K562 (cell line): ENCODE measurements around the gene DCAF6. TPM values are rescaled to one million over a fixed set of nuclear protein-coding genes. Genes with fewer than 3 reads are reported as not detected.

Experiments
- ATAC-seq: fragments of 200-7000 bp; cut with Tn5 transposase; 3 replicates; pipeline ENCODE4 v1.9.1; 2020; ENCODE audit warnings: moderate library complexity
- BruUV-seq: library from RNA; stranded (reverse); fragments of 400-500 nt; replicated peaks from 2 replicates; lab custom pipeline; 2021; lab: Mats Ljungman, UMichigan
- CTCF ChIA-PET: fragments of 300-600 bp; formaldehyde crosslinking; extraction: SDS; loops from one replicate; lab custom pipeline; 2021; ENCODE audit warnings: low intra/inter-chr PET ratio; lab: Yijun Ruan, JAX
- POLR2A ChIA-PET: fragments of 300-600, 350-650 bp; sonication (Branson Sonifier 250); formaldehyde crosslinking; extraction: SDS; loops from one replicate; lab custom pipeline; 2021; ENCODE audit warnings: antibody characterized with exemption, inconsistent platforms; lab: Yijun Ruan, JAX
- DNase-seq, 4 experiments: peaks; one replicate each; pipeline versions ENCODE4 v3.0.0 to v3.0.0-alpha.2; 2011 to 2018; ENCODE audit warnings: low spot score in 3 of 4, mixed read lengths in 3 of 4; ENCODE audit errors: extremely low read depth in 1 of 4
- FAIRE-seq: peaks from 2 replicates; lab custom pipeline; 2011; peaks lifted over from hg19 to GRCh38; lab: Jason Lieb, UNC
- H2AFZ ChIP-seq: 2 replicates; pipeline ENCODE4 v1.6.0; 2011; ENCODE audit warnings: low read depth, low read length, control low read depth, inconsistent platforms
- H3K27ac ChIP-seq: fragments of 200-600 bp; 3 replicates; pipeline ENCODE4 v1.8.0; 2011; ENCODE audit warnings: low read depth, mild to moderate bottlenecking, control low read depth, inconsistent platforms, low read length, moderate library complexity, mixed read lengths; ENCODE audit errors: extremely low read depth
- H3K27me3 ChIP-seq, 2 experiments: fragments of 300-600 bp in 1 of 2; 2 replicates in 1 of 2; 3 replicates in 1 of 2; pipeline versions ENCODE4 v1.6.0 to v1.8.0; 2011; ENCODE audit warnings: inconsistent platforms in 2 of 2, low read length in 2 of 2, mild to moderate bottlenecking in 1 of 2, mixed read lengths in 1 of 2, moderate library complexity in 1 of 2; ENCODE audit not compliant: control insufficient read depth in 2 of 2, insufficient read depth in 2 of 2
- H3K36me3 ChIP-seq: fragments of 300-600 bp; 3 replicates; pipeline ENCODE4 v1.8.0; 2011; ENCODE audit warnings: mild to moderate bottlenecking, low read length, inconsistent platforms; ENCODE audit not compliant: control insufficient read depth, insufficient read depth
- H3K4me1 ChIP-seq, 2 experiments: fragments of 200-600 bp in 1 of 2; replicated peaks in 1 of 2; 2 replicates in 1 of 2; 3 replicates in 1 of 2; pipeline versions ENCODE4 v1.5.1 to v1.8.0; 2011; ENCODE audit warnings: inconsistent platforms in 2 of 2, low read length in 2 of 2, mild to moderate bottlenecking in 1 of 2, mixed read lengths in 1 of 2, moderate library complexity in 1 of 2; ENCODE audit not compliant: control insufficient read depth in 2 of 2, insufficient read depth in 2 of 2
- H3K4me2 ChIP-seq: 2 replicates; pipeline ENCODE4 v1.6.1; 2011; ENCODE audit warnings: low read length, control low read depth, inconsistent platforms, mixed read lengths; ENCODE audit not compliant: insufficient read depth
- H3K4me3 ChIP-seq: fragments of 200-600 bp; sonication (generic), shearing (Covaris generic); 2 replicates; pipeline ENCODE4 v1.5.1; 2016; ENCODE audit warnings: control low read depth, inconsistent platforms
- H3K79me2 ChIP-seq: fragments of 200-600 bp; 3 replicates; pipeline ENCODE4 v1.8.0; 2011; ENCODE audit warnings: low read length, inconsistent platforms; ENCODE audit not compliant: control insufficient read depth, insufficient read depth
- H3K9ac ChIP-seq, 2 experiments: 2 replicates each; pipeline versions ENCODE4 v1.6.0 to v1.6.1; 2011; ENCODE audit warnings: low read depth in 2 of 2, low read length in 2 of 2, control low read depth in 1 of 2, inconsistent platforms in 1 of 2, mild to moderate bottlenecking in 1 of 2, mixed read lengths in 1 of 2; ENCODE audit not compliant: insufficient read depth in 1 of 2
- H3K9me1 ChIP-seq: one replicate; pipeline ENCODE4 v1.6.0; 2011; ENCODE audit warnings: inconsistent platforms, mild to moderate bottlenecking, low read length, moderate library complexity; ENCODE audit not compliant: control insufficient read depth, insufficient read depth
- H3K9me3 ChIP-seq: replicated peaks from 2 replicates; pipeline ENCODE4 v1.5.1; 2011; ENCODE audit warnings: low read depth, low read length, inconsistent platforms; ENCODE audit not compliant: control insufficient read depth, insufficient read depth
- H4K20me1 ChIP-seq: replicated peaks from 2 replicates; pipeline ENCODE4 v1.6.1; 2011; ENCODE audit warnings: low read length, inconsistent platforms, mixed read lengths; ENCODE audit not compliant: control insufficient read depth, insufficient read depth
- KDM1A ChIP-seq, 2 experiments: fragments of 450-650 bp; IDR thresholded peaks; 2 replicates each; pipeline ENCODE4 v1.6.1; 2016; ENCODE audit warnings: mild to moderate bottlenecking in 2 of 2
- KDM4B ChIP-seq, 2 experiments: fragments of 450-650 bp in 1 of 2; sonication (generic) in 1 of 2; IDR thresholded peaks; 2 replicates each; pipeline ENCODE4 v1.6.1; 2016 to 2017; ENCODE audit warnings: borderline replicate concordance in 2 of 2, antibody characterized with exemption in 1 of 2, low read depth in 1 of 2, mild to moderate bottlenecking in 1 of 2
- L3MBTL2 ChIP-seq: fragments of 450-650 bp; IDR thresholded peaks from 2 replicates; pipeline ENCODE4 v1.6.1; 2016; ENCODE audit warnings: mild to moderate bottlenecking, moderate library complexity
- MED1 ChIP-seq: sonication (generic); formaldehyde crosslinking; IDR thresholded peaks from 2 replicates; pipeline ENCODE4 v1.8.1; 2023; ENCODE audit warnings: missing genetic modification reagents, borderline replicate concordance
- PML ChIP-seq: IDR thresholded peaks from 2 replicates; pipeline ENCODE4 v1.6.1; 2012; ENCODE audit warnings: low read length, inconsistent platforms
- RCOR1 ChIP-seq, 2 experiments: IDR thresholded peaks; 2 replicates each; pipeline ENCODE4 v1.6.1; 2012; ENCODE audit warnings: low read depth in 2 of 2, low read length in 2 of 2, borderline replicate concordance in 1 of 2, improper control_type of control experiment in 1 of 2
- SMARCE1 ChIP-seq: fragments of 450-650 bp; IDR thresholded peaks from 2 replicates; pipeline ENCODE4 v1.7.1; 2016; ENCODE audit warnings: mild to moderate bottlenecking
- SOX6 ChIP-seq: fragments of 450-650 bp; IDR thresholded peaks from 2 replicates; pipeline ENCODE4 v1.6.1; 2014; ENCODE audit warnings: mild to moderate bottlenecking
- TEAD4 ChIP-seq, 2 experiments: sonication (generic) in 1 of 2; formaldehyde crosslinking in 1 of 2; IDR thresholded peaks; 2 replicates each; pipeline versions ENCODE4 v1.6.1 to v1.8.0; 2012 to 2022; ENCODE audit warnings: borderline replicate concordance in 1 of 2, inconsistent platforms in 1 of 2, low read length in 1 of 2, mild to moderate bottlenecking in 1 of 2, missing genetic modification reagents in 1 of 2
- ZNF3 ChIP-seq: fragments of 250-450 bp; sonication (Bioruptor Pico); IDR thresholded peaks from 2 replicates; pipeline ENCODE4 v1.5.0; 2021; ENCODE audit warnings: mild to moderate bottlenecking, moderate library complexity
- ZNF785 ChIP-seq: fragments of 250-450 bp; sonication (Bioruptor Pico); IDR thresholded peaks from 2 replicates; pipeline ENCODE4 v1.4.0; 2020; ENCODE audit warnings: mild to moderate bottlenecking
- WGBS: fragments of 100-300 bp; shearing (Covaris generic); methylation state at CpG from one replicate; pipeline ENCODE4 v1.1.6; 2016; ENCODE audit warnings: low coverage, mixed read lengths; ENCODE audit not compliant: insufficient coverage; ENCODE audit errors: missing lambda C conversion rate; 5-methylcytosine and 5-hydroxymethylcytosine counted together
- in situ Hi-C: fragments of 300-500 bp; cut with MboI; formaldehyde crosslinking; loops from 4 replicates; pipeline ENCODE4 v1.15.0; 2018; ENCODE audit warnings: inconsistent platforms, mixed read lengths
- intact Hi-C: fragments of 100-400 bp; cut with micrococcal nuclease; formaldehyde crosslinking; loops from 2 replicates; pipeline ENCODE4 v1.14.2; 2022
- polyA plus RNA-seq, 8 experiments: library from polyadenylated mRNA; depleted of rRNA in 4 of 8; stranded (reverse) in 5 of 8; unstranded in 3 of 8; fragments of >200 nt; fragmentation: Nextera tagmentation in 2 of 8; fragmentation: Illumina TruSeq in 1 of 8; extraction: Ambion mirVana in 2 of 8; extraction: Trizol in 1 of 8; gene quantifications; 2 replicates each; pipeline versions ENCODE4 v1.2.1 to v1.2.3, GENCODE V29; 2011 to 2014; ENCODE audit warnings: inconsistent platforms in 1 of 8, missing spikeins in 1 of 8
- total RNA-seq, 7 experiments: library from RNA; depleted of rRNA in 6 of 7; stranded (reverse); fragments of >200 nt in 6 of 7; fragmentation: Illumina TruSeq in 2 of 7; extraction: Trizol in 2 of 7; gene quantifications; 2 replicates each; pipeline versions ENCODE4 v1.2.1 to v1.2.3, GENCODE V29; 2011 to 2021; ENCODE audit warnings: low replicate concordance in 1 of 7
- TF ChIP-seq, protein P1 (sequence below): fragments of 250-450 bp; sonication (Bioruptor Pico); IDR thresholded peaks from 2 replicates; pipeline ENCODE4 v1.4.0; 2020; ENCODE audit warnings: borderline replicate concordance
- TF ChIP-seq, protein P2 (sequence below): sonication (generic); formaldehyde crosslinking; IDR thresholded peaks from 2 replicates; pipeline ENCODE4 v1.8.1; 2022; ENCODE audit warnings: missing genetic modification reagents
- TF ChIP-seq, protein P3 (sequence below): fragments of 250-450 bp; sonication (Bioruptor Pico); IDR thresholded peaks from 2 replicates; pipeline ENCODE4 v1.6.1; 2021; ENCODE audit warnings: mild to moderate bottlenecking
- TF ChIP-seq, protein P4 (sequence below): fragments of 150-350 bp; conservative IDR thresholded peaks from 2 replicates; pipeline ENCODE4 v1.6.1; 2014; ENCODE audit warnings: low read length

DCAF6 gene
- total and polyA plus RNA-seq, 9 of the 15 experiments (the other 6 are each of a cell fraction or from before 2014, with no cell fraction given), result 19.1 to 102 (median 46.3) TPM

DNA sequence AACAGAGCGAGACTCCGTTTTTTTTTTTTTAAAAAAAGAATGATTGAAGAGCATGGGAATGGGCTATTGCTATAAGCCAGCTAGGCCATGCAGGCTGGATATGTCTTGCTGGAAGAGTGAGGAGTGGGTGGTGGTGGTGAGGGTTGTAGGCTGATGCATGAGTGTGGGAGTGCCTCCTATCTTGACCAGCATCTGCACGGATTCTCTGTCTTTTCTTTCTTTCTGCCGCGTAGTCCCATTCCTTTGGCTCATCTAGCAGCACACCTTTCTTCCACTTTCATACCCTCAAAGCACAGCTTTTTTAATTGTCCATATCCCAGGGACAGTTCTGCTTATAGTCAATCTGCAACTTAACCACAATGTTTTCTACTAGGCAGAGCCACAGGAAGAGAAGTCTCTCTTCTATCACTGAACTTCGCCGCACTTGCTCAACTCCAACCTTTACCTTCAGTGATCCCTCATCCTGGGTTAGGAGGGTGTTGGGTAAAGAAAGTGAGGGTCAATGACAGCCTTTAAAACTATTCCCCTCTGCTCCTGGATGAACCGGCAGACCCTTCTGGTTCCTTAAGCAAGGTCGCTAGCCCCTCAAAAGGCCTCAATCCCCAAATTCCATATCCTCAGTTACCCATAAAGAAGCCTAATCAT is 37.8 kb upstream of the DCAF6 start:
- H3K27ac ChIP-seq, result no peak overlapping the region
- DNase-seq (peak; percentile 23 to 57 (median 44)), ATAC-seq (peak; percentile 72), FAIRE-seq (no peak)
- peaks cover 4 to 5% of the 10 kb centered on the region in 2 experiments; a peak in 3 of 5 replicates for H3K4me1 ChIP-seq
- in situ Hi-C loops, result no loop called here
- H3K36me3 ChIP-seq, result no peaks in the 10 kb centered on the region
- H2AFZ ChIP-seq, result no peak overlapping the region
- H4K20me1 ChIP-seq, result no peaks in the 10 kb centered on the region
- H3K9ac ChIP-seq, result no peak overlapping the region
- no TSS peak for BruUV-seq
- CTCF ChIA-PET, result no interaction called here
- H3K9me3 ChIP-seq, result no peaks in the 10 kb centered on the region
- H3K79me2 ChIP-seq, result 0 out of 3 replicates have a peak, but pooled peaks cover 3% of the 10 kb centered on the region
- H3K4me3 ChIP-seq, result no peak overlapping the region
- POLR2A ChIA-PET, result interaction anchor here (0.8 to 1.2 kb wide), 4 partner anchors 10 to 32 kb away, joined by 3 to 4 read pairs (median 4); partner anchors contain the start of gene ADCY10
- no peaks in the 10 kb centered on the region for H3K27me3 ChIP-seq
- intact Hi-C loops, result no loop called here
- no peak overlapping the region for H3K4me2 ChIP-seq
- no peaks in the 10 kb centered on the region for H3K9me1 ChIP-seq
- 53% methylated on average over 9 of the region's 9 CpGs for WGBS
- TF ChIP-seq SMARCE1, result peak; percentile 50; the same call in 1 of the 2 replicates
- no peak for TF ChIP-seq ZNF3
- TF ChIP-seq RCOR1 (IDR thresholded peaks at IDR 0.05; ENCODE audit: borderline replicate concordance in 1 of 2, low read depth in 2 of 2, low read length in 2 of 2), result peak in 1 of 2 experiments; percentile 42; a peak in 1 of 4 replicates
- TF ChIP-seq KDM4B (IDR thresholded peaks at IDR 0.05; ENCODE audit: borderline replicate concordance in 2 of 2, low read depth in 1 of 2), result no peak
- TF ChIP-seq PML, result no peak
- TF ChIP-seq L3MBTL2, result no peak
- TF ChIP-seq, protein P1, sequence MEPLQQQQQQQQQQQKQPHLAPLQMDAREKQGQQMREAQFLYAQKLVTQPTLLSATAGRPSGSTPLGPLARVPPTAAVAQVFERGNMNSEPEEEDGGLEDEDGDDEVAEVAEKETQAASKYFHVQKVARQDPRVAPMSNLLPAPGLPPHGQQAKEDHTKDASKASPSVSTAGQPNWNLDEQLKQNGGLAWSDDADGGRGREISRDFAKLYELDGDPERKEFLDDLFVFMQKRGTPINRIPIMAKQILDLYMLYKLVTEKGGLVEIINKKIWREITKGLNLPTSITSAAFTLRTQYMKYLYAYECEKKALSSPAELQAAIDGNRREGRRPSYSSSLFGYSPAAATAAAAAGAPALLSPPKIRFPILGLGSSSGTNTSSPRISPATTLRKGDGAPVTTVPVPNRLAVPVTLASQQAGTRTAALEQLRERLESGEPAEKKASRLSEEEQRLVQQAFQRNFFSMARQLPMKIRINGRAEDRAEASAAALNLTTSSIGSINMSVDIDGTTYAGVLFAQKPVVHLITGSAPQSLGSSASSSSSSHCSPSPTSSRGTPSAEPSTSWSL (CRISPR knock-in tag), result no peak
- TF ChIP-seq, protein P2, sequence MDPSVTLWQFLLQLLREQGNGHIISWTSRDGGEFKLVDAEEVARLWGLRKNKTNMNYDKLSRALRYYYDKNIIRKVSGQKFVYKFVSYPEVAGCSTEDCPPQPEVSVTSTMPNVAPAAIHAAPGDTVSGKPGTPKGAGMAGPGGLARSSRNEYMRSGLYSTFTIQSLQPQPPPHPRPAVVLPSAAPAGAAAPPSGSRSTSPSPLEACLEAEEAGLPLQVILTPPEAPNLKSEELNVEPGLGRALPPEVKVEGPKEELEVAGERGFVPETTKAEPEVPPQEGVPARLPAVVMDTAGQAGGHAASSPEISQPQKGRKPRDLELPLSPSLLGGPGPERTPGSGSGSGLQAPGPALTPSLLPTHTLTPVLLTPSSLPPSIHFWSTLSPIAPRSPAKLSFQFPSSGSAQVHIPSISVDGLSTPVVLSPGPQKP, result no peak
- TF ChIP-seq, protein P3, sequence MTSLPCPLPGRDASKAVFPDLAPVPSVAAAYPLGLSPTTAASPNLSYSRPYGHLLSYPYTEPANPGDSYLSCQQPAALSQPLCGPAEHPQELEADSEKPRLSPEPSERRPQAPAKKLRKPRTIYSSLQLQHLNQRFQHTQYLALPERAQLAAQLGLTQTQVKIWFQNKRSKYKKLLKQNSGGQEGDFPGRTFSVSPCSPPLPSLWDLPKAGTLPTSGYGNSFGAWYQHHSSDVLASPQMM, result no peak
- peak; percentile 63 for TF ChIP-seq TEAD4 (IDR thresholded peaks at IDR 0.05; ENCODE audit: low read length)
- no peak for TF ChIP-seq TEAD4 (CRISPR knock-in tag; IDR thresholded peaks at IDR 0.05; ENCODE audit: borderline replicate concordance)
- TF ChIP-seq SOX6, result peak; percentile 54; the same call in 1 of the 2 replicates
- no peak for TF ChIP-seq ZNF785 (CRISPR knock-in tag)
- TF ChIP-seq, protein P4, sequence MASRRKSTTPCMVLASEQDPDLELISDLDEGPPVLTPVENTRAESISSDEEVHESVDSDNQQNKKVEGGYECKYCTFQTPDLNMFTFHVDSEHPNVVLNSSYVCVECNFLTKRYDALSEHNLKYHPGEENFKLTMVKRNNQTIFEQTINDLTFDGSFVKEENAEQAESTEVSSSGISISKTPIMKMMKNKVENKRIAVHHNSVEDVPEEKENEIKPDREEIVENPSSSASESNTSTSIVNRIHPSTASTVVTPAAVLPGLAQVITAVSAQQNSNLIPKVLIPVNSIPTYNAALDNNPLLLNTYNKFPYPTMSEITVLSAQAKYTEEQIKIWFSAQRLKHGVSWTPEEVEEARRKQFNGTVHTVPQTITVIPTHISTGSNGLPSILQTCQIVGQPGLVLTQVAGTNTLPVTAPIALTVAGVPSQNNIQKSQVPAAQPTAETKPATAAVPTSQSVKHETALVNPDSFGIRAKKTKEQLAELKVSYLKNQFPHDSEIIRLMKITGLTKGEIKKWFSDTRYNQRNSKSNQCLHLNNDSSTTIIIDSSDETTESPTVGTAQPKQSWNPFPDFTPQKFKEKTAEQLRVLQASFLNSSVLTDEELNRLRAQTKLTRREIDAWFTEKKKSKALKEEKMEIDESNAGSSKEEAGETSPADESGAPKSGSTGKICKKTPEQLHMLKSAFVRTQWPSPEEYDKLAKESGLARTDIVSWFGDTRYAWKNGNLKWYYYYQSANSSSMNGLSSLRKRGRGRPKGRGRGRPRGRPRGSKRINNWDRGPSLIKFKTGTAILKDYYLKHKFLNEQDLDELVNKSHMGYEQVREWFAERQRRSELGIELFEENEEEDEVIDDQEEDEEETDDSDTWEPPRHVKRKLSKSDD, result no peak
- TF ChIP-seq KDM1A (IDR thresholded peaks at IDR 0.05), result peak in 1 of 2 experiments; percentile 37; a peak in 1 of 4 replicates
- no peak for TF ChIP-seq MED1
